Neural progenitor cell (in vitro differentiated cells): ENCODE data around the gene ASTN2.

ENCODE experiments used
- EZH2 ChIP-seq: fragments of 200-600 bp; sonication (generic); IDR thresholded peaks from 2 replicates; pipeline ENCODE4 v1.6.1; 2017; ENCODE audit warnings: antibody characterized with exemption, mild to moderate bottlenecking, moderate library complexity
- TF ChIP-seq, protein P1 (sequence below): fragments of 200-600 bp; sonication (generic); IDR thresholded peaks from 2 replicates; pipeline ENCODE4 v1.5.1; 2017; ENCODE audit warnings: antibody characterized with exemption, mild to moderate bottlenecking

DNA sequence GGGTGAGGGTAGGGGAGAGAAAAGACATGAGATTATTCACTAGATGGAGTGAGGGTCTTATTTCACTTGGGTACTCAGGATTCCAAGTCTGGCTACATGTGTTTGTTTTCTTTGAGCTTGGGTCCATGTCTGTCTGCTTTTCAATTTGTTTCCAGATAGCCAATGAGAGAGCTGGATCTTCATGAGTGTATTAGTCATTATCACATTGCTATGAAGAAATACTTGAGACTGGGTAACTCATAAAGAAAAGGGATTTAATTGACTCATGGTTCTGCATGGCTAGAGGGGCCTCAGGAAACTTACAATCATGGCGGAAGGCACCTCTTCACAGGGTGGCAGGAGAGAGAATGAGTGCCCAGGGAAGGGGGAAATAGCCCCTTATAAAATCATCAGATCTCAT lies 924.5 kb downstream of the ASTN2 start:
- TF ChIP-seq, protein P1, sequence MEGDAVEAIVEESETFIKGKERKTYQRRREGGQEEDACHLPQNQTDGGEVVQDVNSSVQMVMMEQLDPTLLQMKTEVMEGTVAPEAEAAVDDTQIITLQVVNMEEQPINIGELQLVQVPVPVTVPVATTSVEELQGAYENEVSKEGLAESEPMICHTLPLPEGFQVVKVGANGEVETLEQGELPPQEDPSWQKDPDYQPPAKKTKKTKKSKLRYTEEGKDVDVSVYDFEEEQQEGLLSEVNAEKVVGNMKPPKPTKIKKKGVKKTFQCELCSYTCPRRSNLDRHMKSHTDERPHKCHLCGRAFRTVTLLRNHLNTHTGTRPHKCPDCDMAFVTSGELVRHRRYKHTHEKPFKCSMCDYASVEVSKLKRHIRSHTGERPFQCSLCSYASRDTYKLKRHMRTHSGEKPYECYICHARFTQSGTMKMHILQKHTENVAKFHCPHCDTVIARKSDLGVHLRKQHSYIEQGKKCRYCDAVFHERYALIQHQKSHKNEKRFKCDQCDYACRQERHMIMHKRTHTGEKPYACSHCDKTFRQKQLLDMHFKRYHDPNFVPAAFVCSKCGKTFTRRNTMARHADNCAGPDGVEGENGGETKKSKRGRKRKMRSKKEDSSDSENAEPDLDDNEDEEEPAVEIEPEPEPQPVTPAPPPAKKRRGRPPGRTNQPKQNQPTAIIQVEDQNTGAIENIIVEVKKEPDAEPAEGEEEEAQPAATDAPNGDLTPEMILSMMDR = no peak
- no peak for TF ChIP-seq EZH2
